SJCRH30 (cell line): Measurements from ENCODE around the gene FOXD4L3. TPM values are rescaled to one million over a fixed set of nuclear protein-coding genes. Genes with fewer than 3 reads are reported as not detected.
"Not testable (repeated sequence)": the region's sequence is repeated elsewhere in the genome, so short reads cannot be mapped to it uniquely, and the experiment has no call there.

Experiments
- DNase-seq, 2 experiments: peaks; one replicate each; pipeline ENCODE4 v3.0.0-alpha.2; 2015 to 2020
- H3K27ac ChIP-seq: fragments of 250-450 bp; sonication (Bioruptor Pico); 2 replicates; pipeline ENCODE4 v1.5.1; 2020; ENCODE audit warnings: mild to moderate bottlenecking, moderate library complexity
- H3K27me3 ChIP-seq: fragments of 250-450 bp; sonication (Bioruptor Pico); 2 replicates; pipeline ENCODE4 v1.5.1; 2020; ENCODE audit warnings: mild to moderate bottlenecking, moderate library complexity
- H3K36me3 ChIP-seq: fragments of 250-450 bp; sonication (Bioruptor Pico); 2 replicates; pipeline ENCODE4 v1.5.1; 2020; ENCODE audit warnings: mild to moderate bottlenecking, moderate library complexity
- H3K4me1 ChIP-seq: fragments of 250-450 bp; sonication (Bioruptor Pico); 2 replicates; pipeline ENCODE4 v1.5.1; 2020; ENCODE audit warnings: mild to moderate bottlenecking, moderate library complexity
- H3K4me3 ChIP-seq: fragments of 250-450 bp; sonication (Bioruptor Pico); 2 replicates; pipeline ENCODE4 v1.5.1; 2020; ENCODE audit warnings: mild to moderate bottlenecking, moderate library complexity
- H3K9me3 ChIP-seq: fragments of 250-450 bp; sonication (Bioruptor Pico); replicated peaks from 2 replicates; pipeline ENCODE4 v1.5.1; 2020; ENCODE audit warnings: mild to moderate bottlenecking, moderate library complexity
- total RNA-seq: library from RNA; depleted of rRNA; stranded (reverse); fragments of >200 nt; shearing (Covaris generic); gene quantifications from 2 replicates; pipeline ENCODE4 v1.2.3, GENCODE V29; 2014; rRNA removed

FOXD4L3 gene
- total RNA-seq, 1 experiment from 2014 or later: 0.71 TPM

GRCh38 chr9:68335935-68336334, 33.3 kb downstream of the FOXD4L3 start:
- not testable (repeated sequence) for H3K4me3 ChIP-seq, H3K4me1 ChIP-seq, H3K36me3 ChIP-seq, H3K9me3 ChIP-seq, DNase-seq, H3K27me3 ChIP-seq
- peak overlapping the region; percentile 67 for H3K27ac ChIP-seq

DNA sequence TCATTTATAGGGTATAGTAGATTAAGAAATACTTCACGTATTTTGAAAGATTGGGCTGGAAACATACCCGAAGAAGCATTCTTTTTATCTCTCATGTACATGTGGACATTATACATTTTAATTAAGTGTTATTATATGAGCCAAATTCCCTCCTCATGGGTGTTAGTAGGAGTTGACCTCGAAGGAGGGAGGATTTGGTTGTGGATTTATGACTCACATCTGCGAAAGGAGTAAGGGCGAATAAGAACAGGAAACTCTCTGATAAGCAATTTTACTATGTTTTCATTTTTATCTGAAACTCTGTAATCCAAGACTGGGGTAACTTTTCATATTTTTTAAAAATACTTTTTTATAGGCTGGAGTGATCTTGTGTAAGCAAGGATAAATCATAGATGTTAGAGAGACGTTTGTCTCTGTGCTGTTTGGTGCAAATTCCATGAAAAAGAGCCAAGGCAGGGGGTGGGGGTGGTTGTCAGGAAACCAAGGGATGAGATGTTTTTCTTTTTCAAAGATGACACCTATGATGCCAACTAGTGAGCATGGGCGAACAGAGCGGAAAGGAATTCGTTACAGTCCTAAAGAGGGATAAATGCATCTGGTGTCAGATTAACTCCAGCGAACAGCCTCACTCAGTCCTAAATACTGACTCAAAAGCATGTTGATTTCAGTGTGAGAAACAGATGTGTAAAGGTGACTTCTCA, 34.1 kb downstream of the FOXD4L3 start:
- H3K36me3 ChIP-seq, H3K9me3 ChIP-seq, H3K4me1 ChIP-seq, H3K27me3 ChIP-seq, H3K4me3 ChIP-seq: not testable (repeated sequence)
- H3K27ac ChIP-seq: peak overlapping the region; percentile 67
- peak; percentile 73 to 86 for DNase-seq

DNA sequence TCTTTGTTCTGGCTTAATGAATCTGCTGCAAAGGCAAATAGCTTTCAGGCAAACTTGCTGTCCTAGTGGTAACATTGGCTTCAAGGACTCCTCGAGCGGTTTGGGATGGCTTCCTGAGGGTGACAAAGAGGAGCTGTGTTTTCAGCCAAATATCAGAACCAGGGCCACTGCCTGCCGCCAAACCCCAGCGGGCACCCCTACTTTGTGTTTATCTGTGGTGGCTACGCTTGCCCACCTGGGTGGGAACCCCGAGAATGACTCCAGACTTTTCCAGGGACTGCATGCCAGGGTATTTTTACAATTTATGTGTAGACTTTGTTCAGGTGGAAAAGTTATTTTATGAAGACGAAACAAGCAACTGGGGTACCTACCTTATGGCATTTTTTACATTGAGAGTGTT, 35.3 kb downstream of the FOXD4L3 start:
- DNase-seq, H3K4me3 ChIP-seq, H3K36me3 ChIP-seq, H3K4me1 ChIP-seq, H3K27me3 ChIP-seq, H3K9me3 ChIP-seq: not testable (repeated sequence)
- H3K27ac ChIP-seq: peak overlapping the region; percentile 60

GRCh38 chr9:68342265-68343025, 39.8 kb downstream of the FOXD4L3 start:
- not testable (repeated sequence) for H3K27ac ChIP-seq, H3K36me3 ChIP-seq, DNase-seq, H3K27me3 ChIP-seq, H3K9me3 ChIP-seq, H3K4me1 ChIP-seq
- H3K4me3 ChIP-seq: peak overlapping the region; percentile 46

GRCh38 chr9:68343242-68343641, 40.6 kb downstream of the FOXD4L3 start:
- H3K36me3 ChIP-seq: not testable (repeated sequence)
- DNase-seq: peak in 1 of 2 experiments; percentile 28

GRCh38 chr9:68343992-68344391, 41.3 kb downstream of the FOXD4L3 start:
- not testable (repeated sequence) for H3K27ac ChIP-seq, H3K4me3 ChIP-seq, H3K9me3 ChIP-seq, H3K36me3 ChIP-seq, H3K4me1 ChIP-seq, H3K27me3 ChIP-seq, DNase-seq

More at GRCh38 chr9:68343242-68343641, 40.6 kb downstream of the FOXD4L3 start:
- H3K4me3 ChIP-seq: peak overlapping the region; percentile 46
- not testable (repeated sequence) for H3K9me3 ChIP-seq, H3K27me3 ChIP-seq, H3K4me1 ChIP-seq, H3K27ac ChIP-seq

DNA sequence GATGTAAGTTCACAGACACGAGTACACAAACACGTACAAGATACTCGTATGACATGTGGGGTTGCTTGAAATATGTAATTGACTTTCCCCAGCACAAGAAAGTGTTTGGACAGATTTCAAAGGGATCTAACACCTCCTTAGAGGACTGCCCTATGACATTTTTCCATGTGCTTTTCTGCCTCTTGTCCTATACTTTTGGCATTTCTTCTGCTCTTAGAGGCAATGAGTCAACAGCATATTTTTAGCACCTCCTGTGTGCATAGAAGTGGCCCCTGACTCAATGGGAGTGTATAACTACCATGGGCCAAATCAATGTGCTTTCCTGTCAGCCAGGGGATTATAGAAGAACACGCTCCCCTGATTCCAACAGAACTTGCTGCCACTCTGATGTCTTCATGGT, 49.0 kb downstream of the FOXD4L3 start:
- not testable (repeated sequence) for H3K27ac ChIP-seq, DNase-seq, H3K27me3 ChIP-seq, H3K9me3 ChIP-seq, H3K36me3 ChIP-seq, H3K4me1 ChIP-seq, H3K4me3 ChIP-seq

Other genes with a start within 250 kb of the FOXD4L3 start
- gene ZNG1C, start 60.9 kb upstream of the FOXD4L3 start, total RNA-seq: 84.0 and 88.7 TPM in 2 replicates
- gene PGM5, start 53.7 kb downstream of the FOXD4L3 start, total RNA-seq: 113 and 119 TPM in 2 replicates
- gene TMEM252, start 238.0 kb downstream of the FOXD4L3 start, total RNA-seq: 1.5 and 2.1 TPM in 2 replicates